NT2/D1 (cell line): ENCODE measurements around the gene ADH5.
"Not testable (repeated sequence)": the region's sequence is repeated elsewhere in the genome, so short reads cannot be mapped to it uniquely, and the experiment has no call there.

Experiments
- DNase-seq: peaks from one replicate; pipeline ENCODE4 v3.0.0-alpha.2; 2011; ENCODE audit warnings: low read depth, low spot score
- H3K27me3 ChIP-seq: 2 replicates; pipeline ENCODE4 v1.6.0; 2011; ENCODE audit warnings: mild to moderate bottlenecking; ENCODE audit not compliant: insufficient read length, insufficient read depth
- H3K36me3 ChIP-seq: 2 replicates; pipeline ENCODE4 v1.6.1; 2011; ENCODE audit warnings: mild to moderate bottlenecking, low read length, mixed read lengths; ENCODE audit not compliant: insufficient read depth, insufficient read length
- H3K4me1 ChIP-seq: 2 replicates; pipeline ENCODE4 v1.5.1; 2011; ENCODE audit not compliant: insufficient read depth, insufficient read length
- H3K4me3 ChIP-seq: 2 replicates; pipeline ENCODE4 v1.5.1; 2011; ENCODE audit warnings: low read depth; ENCODE audit not compliant: insufficient read length
- H3K9ac ChIP-seq: 2 replicates; pipeline ENCODE4 v1.6.0; 2011; ENCODE audit warnings: low read depth; ENCODE audit not compliant: insufficient read length
- H3K9me3 ChIP-seq: 2 replicates; pipeline ENCODE4 v1.5.1; 2011; ENCODE audit warnings: mild to moderate bottlenecking, low read length; ENCODE audit not compliant: insufficient read depth
- SUZ12 ChIP-seq: IDR thresholded peaks from 2 replicates; pipeline ENCODE4 v1.6.1; 2011; ENCODE audit not compliant: insufficient read length, insufficient read depth; ENCODE audit errors: extremely low read depth
- YY1 ChIP-seq: IDR thresholded peaks from 2 replicates; pipeline ENCODE4 v1.6.1; 2011; ENCODE audit not compliant: insufficient read length, insufficient read depth
- ZNF274 ChIP-seq: IDR thresholded peaks from 2 replicates; pipeline ENCODE4 v1.6.1; 2011; ENCODE audit warnings: mild to moderate bottlenecking, low read depth, low read length

The ADH5 gene

DNA sequence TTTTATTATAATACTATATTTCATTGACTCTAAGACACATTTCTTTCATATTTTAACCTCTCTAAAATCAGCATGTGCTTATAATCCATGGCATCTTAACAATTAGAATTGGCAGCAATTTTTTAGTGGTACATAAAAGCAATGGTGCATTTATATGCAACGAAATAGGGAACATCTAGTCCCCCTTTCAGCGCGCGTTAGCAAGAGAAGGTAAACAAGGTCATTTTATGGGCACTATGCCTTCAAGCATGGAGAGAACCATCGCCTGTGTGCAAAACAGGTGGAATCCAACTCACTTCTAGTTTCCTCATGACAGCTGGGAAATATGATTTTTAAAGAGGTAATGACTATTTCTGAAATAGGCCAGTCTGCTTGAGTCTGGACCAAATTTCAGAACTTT lies 6.4 kb downstream of the ADH5 start:
- Histone ChIP-seq H3K36me3 (peaks cover 74% of the 10 kb centered on the region), H3K4me1 (no peaks in the 10 kb centered on the region), H3K9ac (no peak overlapping the region), H3K4me3 (no peak overlapping the region), H3K27me3 (no peaks in the 10 kb centered on the region), H3K9me3 (no peaks in the 10 kb centered on the region)
- TF ChIP-seq YY1 (no peak), SUZ12 (no peak), ZNF274 (no peak)
- no peak for DNase-seq

DNA sequence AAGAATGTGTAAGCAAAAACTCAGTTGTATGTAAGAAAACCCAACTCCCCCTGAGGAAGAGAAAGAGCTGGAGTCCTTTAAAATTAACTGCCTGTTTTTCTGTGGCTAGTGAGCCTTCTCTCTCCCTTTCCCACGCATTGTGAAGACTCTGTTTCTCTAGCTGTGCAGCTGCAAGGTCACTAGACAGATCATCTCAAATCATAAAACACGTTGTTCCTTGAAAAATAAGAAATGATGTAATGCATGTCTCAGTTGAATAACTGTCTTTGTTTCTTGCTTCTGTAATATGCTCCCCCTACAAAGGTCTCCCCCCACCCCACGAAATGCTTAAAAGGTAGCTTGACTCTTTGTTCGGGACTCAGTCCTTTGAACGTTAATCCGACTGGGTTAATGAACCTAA lies 7.7 kb downstream of the ADH5 start:
- not testable (repeated sequence) for H3K4me1 ChIP-seq, H3K9ac ChIP-seq, H3K4me3 ChIP-seq, H3K9me3 ChIP-seq, H3K27me3 ChIP-seq, DNase-seq
- peaks cover 88% of the 10 kb centered on the region for H3K36me3 ChIP-seq

DNA sequence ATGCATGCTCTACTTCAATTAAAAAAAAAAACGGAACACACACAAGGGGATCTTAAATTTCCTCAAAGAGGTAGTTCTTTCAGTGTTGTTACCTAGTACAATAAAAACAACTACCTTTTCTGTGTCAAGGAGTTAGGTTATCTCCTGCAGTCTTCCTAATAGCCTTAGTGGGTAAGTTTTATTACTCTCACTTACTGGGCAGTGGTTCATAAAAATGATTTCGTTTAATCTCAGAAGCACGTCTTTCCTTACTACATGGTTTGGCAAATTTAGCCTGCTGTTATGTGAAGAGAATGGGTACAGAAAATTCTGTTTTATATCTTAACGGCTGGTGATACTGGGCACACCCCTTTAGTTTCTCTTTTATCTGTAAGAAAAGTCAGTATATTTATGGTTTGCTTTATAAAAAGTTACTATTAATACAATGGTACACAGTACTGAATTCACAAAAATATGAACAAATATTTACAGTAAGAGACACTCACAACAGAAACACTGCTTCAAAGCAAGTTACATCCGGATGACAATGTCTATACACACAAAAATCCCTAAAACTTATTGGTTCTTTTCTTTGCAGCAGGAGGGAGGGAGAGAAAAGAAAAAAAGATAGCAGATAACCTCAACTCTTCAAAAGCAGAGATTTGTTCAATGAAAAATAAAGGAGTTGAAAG lies 8.8 kb downstream of the ADH5 start:
- peaks cover 88% of the 10 kb centered on the region for H3K36me3 ChIP-seq

DNA sequence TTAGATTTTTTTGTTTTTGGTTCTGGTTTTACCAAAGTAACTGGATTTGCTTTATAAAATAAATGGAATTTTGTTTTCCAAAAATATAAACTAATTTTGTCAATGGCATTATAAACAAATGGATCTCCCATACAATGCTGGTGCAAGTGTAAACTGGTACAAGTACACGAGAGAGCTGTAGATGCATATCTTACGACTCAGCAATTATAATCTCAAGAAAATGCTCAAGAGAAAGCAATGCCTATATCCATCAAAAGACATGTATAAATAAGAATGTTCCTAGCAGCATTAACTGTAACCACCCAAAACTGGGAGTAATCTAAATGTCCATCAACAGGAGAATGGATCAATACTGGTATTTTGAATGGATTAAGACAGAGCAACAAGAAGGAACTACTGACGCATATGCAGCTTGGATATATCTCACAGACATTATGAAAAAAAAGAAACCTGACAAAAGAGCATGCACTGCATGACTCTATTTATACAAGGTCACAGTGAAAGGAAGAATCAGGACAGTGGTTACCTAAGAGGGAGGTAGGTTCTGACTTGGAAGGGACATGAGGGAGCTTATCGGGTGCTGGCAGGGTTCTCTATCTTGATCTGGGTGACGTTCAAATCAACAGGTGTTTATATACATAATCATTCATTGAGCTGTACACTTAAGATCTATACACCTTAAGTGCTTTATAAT lies 9.5 kb downstream of the ADH5 start:
- Histone ChIP-seq H3K36me3 (peaks cover 88% of the 10 kb centered on the region), H3K27me3 (no peaks in the 10 kb centered on the region), H3K4me3 (no peak overlapping the region), H3K9ac (no peak overlapping the region), H3K9me3 (no peaks in the 10 kb centered on the region), H3K4me1 (no peaks in the 10 kb centered on the region)
- TF ChIP-seq SUZ12 (no peak), YY1 (no peak), ZNF274 (no peak)
- DNase-seq = no peak

More for the DNA sequence above, 8.8 kb downstream of the ADH5 start:
- TF ChIP-seq SUZ12 = no peak
- TF ChIP-seq ZNF274 = no peak
- TF ChIP-seq YY1 = no peak
- Histone ChIP-seq H3K27me3 (no peaks in the 10 kb centered on the region), H3K9ac (no peak overlapping the region), H3K4me1 (no peaks in the 10 kb centered on the region), H3K4me3 (no peak overlapping the region), H3K9me3 (no peaks in the 10 kb centered on the region)
- no peak for DNase-seq

DNA sequence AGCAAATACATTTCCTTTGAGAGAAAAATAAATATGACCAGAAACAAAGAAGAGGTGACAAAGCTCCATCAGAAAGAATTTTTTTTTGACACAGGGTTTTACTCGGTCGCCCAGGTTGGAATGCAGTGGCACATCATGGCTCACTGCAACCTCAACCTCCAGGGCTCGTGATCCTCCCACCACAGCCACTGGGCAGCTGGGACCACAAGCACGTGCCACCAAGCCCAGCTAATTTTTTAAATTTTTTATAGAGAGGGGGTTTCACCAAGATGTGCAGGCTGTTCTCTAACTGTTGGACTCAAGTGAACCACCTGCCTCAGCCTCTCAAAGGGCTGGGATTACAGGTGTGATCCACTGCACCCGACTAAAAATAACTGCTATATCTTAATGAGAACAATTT lies 10.3 kb downstream of the ADH5 start:
- Histone ChIP-seq H3K9ac (no peak overlapping the region), H3K4me3 (no peak overlapping the region), H3K9me3 (no peaks in the 10 kb centered on the region), H3K4me1 (no peaks in the 10 kb centered on the region), H3K36me3 (peaks cover 88% of the 10 kb centered on the region), H3K27me3 (no peaks in the 10 kb centered on the region)
- DNase-seq = no peak
- no peak for TF ChIP-seq YY1
- no peak for TF ChIP-seq ZNF274
- no peak for TF ChIP-seq SUZ12

DNA sequence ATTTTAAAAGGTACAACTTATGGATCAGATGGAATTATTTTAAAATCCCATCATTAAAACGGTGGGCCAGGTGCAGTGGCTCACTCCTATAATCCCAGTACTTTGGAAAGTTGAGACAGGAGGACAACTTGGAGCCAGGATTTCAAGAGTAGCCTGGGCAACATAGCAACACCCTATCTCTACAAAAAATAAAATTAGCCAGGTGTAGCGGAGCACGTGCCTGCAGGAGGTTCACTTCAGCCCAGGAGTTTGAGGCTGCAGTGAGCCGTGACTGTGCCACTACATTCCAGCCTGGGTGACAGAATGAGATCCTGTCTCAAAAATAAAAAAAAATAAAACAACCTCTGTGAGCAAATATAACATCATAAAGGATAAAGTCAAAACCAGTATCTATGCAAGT lies 11.4 kb downstream of the ADH5 start:
- no peaks in the 10 kb centered on the region for H3K9me3 ChIP-seq
- DNase-seq = no peak
- no peaks in the 10 kb centered on the region for H3K4me1 ChIP-seq
- H3K4me3 ChIP-seq = no peak overlapping the region
- no peak overlapping the region for H3K9ac ChIP-seq
- no peaks in the 10 kb centered on the region for H3K27me3 ChIP-seq
- TF ChIP-seq ZNF274 = no peak
- H3K36me3 ChIP-seq = peaks cover 83% of the 10 kb centered on the region

DNA sequence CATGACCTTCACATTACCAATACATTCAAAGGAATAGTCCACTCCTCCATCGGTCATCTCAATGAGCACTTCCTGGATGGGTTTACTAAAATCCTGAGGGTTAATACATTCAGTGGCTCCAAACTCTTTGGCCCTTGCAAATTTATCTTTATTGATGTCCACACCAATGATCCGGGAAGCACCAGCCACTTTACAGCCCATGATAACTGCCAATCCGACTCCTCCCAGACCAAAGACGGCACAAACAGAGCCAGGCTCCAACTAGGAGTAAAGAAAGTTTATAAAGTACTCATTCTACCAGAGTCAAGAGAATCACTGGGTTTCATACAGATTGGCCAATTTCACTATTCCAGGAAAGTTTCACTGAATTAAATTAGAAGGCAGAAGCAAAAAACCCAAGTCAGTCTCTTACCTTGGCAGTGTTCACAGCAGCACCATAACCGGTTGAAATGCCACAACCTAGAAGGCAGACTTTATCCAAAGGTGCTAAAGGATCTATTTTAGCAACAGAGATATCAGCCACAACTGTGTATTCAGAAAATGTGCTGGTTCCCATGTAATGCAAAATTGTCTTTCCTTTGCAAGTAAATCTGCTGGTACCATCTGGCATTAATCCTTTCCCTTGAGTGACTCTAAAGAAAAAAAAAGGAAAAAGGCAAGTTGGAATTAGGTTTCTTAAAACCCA lies 12.2 kb downstream of the ADH5 start:
- Histone ChIP-seq H3K4me1 (no peaks in the 10 kb centered on the region), H3K4me3 (no peak overlapping the region), H3K27me3 (no peaks in the 10 kb centered on the region), H3K9me3 (no peaks in the 10 kb centered on the region), H3K36me3 (peaks cover 83% of the 10 kb centered on the region), H3K9ac (no peak overlapping the region)
- DNase-seq = no peak
- no peak for TF ChIP-seq YY1
- no peak for TF ChIP-seq ZNF274
- no peak for TF ChIP-seq SUZ12
